ENCODE results near the gene PTGER1.

Gene PTGER1

DNA sequence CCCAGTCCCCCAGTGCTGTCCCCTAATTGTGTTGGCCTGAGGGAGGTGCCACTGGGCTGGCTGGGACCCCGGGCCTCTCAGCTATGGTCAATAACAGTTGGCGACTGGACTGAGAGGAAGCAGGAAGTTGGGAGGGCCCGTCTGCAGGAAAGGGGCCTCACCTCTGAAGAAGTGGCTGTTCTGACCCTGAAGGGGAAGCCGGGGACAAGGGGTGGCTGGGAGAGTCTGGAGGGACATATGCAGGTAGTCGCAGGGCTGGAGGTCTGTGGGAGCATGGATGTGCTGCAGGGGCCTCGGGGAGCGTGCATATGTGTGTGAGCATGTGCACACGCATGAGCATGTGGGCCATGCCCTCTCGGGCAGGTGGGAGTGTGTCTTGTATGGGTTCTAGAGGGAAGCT, 36.1 kb downstream of the PTGER1 start:
- FAIRE-seq: no peak

DNA sequence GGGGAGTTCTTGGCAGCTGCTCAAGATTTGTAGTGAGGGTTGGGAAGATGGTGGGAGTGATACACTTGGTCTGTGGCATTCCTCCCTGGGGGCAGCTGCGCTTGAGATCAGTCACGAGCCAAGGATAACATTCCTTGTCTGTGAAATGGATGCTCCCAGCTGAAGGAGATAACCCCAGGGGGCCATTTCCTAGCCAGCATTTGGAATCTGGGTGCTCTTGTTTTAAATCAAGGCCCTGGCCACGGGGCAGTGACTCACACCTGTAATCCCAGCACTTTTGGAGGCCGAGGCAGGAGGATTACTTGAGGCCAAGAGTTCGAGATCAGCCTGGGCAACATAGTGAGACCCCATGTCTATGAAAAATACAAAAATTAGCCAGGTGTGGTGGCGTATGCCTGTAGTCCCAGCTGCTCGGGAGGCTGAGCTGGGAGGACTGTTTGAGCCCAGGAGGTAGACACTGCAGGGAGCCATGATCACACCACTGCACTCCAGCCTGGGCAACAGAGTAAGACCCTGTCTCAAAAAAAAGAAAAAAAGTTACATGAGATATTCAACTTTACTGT, 37.5 kb downstream of the PTGER1 start:
- no peak for FAIRE-seq

DNA sequence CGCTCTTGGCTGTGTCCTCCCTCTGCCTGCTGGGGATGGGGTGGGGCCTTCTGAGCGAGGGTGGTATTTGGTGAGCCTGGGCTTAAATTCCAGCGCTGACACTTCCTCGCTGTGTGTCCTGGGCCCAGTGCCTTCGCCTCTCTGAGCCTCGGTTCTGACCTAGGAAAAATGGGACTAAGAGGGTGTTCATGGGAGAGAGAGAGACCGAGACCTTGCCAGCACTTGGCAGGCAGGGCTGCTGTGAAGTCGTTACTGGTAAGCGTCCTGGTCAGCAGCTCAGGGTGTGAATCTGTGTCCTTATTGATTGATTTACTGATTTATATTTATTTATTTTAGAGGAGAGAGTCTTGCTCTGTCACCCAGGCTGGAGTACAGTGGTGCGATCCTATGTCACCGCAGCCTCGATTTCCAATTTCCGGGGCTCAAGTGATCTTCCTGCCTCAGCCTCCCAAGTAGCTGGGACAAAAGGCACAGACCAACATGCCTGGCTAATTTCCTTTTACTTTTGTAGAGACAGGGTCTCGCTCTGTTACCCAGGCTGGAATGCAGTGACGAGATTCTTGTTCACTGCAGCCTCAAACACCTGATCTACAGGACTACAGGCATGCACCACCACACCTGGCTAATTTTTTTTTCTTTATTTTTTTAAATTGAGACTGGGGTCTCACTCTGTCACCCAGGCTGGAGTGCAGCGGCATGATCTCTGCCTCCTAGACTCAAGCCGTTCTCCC, 39.7 kb downstream of the PTGER1 start:
- no peak for FAIRE-seq

DNA sequence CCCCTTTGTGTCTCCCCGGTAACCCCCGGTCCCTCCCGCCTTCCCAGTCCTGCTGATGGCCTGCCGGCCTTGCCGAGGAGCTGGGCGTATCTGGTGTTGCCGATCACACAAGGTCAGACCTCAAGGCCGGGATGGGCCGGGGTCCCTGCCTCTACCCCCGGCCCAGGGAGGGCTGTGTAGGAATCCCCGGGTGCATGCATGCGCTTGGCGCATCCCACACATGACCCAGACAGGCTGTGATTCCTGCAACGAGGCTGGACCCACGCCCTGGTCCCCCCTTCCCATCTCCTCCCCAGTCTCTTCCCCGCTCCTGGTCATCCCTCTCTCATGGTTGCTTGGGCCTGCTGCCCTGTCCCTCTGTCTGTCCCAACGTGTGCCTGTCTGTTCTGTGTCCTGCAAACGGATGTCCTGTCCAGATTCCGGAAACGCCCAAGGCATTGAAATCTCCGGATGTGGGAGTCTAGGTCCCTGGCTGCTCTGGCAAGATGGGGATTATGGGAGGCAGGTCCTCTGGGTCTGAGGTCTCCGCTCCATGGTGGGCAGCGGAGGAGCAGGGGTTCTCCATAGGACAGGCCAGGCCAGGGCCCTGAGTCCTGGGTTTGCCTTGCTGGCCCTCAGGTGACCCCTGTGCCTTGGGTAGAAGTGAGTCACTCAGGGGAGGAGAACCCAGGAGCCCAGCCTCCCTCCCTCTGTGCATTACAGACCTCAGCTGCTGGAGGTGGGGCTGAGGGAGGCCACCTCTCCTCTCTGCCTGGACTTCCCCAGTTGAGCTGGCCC, 40.4 kb downstream of the PTGER1 start:
- FAIRE-seq: no peak

DNA sequence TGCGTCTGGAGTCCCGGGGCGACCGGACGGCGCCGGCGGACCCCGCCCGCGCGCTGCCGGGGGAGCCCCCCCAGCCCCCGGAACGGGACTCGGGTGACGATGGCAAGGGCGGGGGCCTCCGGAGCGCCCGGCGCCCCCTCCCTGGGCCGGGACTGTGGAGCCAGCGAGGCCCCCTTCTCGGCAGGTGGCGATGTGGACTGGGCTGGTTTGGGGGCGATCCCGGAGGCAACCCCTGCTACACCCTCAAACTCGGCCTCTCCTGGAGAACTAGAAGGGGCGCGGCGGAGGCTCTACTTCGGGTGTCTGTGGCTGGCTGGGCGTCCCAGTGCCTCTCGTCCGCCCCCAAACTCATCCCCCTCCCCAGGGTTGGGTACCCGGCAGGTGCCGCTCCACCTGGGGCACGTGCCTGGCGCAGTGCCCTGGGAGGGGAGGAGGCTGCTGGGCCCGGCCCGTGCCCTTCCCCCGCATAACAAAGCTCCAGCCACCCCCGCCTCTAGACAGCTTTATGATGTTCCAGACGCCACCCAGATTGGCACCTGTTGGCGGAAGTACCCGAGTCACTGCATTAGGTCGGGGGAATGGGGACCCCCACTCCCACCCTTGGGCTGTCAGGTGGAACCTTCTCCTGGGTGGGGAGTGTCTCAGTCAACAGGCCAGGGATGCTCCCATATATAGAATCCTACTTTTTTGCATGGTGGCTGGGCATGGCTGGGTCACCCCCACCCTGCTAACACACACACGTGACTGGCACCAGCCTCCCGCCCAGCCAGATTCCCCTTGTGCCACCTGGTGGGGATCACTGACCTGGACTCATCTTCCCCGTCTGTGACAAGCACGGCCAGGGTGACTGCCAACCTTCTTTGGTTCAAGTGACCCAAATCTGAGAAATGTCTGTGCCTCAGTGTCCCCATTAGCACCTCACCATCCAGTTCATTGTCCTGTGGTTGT, 41.3 kb downstream of the PTGER1 start:
- FAIRE-seq: no peak

DNA sequence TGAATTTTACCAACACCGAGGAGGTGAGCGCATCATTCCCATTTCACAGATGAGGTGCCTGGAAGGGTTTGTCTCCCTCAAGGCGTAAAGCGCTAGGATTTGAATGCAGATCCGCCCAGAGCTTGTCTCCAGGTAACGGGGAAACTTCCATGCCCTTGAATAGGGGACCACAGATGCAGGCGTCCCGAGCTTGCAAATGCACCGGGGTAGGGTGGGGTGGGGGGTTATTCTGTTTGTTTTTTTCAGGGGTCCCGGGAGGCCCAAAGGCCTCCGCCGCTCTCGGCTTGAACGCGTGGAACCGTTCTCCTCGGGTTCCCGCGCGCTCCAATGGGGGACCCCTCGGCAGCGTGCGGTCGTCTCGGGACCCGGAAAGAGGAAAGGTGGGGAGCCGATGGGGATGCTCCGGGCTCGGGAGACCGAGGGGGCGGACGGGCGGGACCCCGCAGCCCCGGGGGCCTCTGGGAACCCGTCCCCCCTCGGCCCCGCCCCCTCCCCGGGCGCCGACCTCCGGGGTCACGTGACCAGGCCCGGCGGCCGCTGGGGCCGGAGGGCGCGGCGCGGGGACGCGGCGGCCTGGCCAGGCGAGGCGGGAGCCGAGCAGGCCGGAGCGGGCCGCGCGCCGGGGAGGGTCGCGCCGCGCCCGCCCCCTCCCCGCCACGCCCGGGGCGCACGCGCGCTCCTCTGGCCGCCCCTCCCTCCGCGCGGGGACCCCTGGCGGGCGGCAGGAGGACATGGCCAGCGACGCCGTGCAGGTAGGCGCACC, 42.2 kb downstream of the PTGER1 start, which contains the start of gene PKN1:
TSS of gene PKN1 (plus strand) at position 516 of the 763 bp plus-strand sequence. CDS start at position 732, 216 bp downstream.
- no peak for FAIRE-seq

DNA sequence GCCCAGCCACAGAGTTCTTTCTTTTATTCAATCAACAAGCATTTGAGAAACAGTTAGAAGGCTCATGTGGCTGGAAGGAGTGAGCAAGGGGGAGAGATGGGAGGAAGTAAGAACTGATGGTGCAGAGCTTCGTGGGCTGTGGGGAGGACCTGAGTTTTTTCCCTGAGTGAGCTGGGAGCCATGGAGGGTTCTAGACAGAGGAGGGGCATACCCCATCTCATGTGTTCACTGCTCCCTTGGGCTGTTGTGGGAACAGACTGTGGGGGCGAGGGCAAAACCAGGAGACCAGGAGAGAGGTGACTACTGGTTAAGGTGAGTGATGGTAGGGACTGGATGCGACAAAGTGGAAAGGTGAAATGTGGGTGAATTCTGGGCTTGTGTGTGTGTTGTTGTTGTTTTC, 44.4 kb downstream of the PTGER1 start:
- no peak for FAIRE-seq

DNA sequence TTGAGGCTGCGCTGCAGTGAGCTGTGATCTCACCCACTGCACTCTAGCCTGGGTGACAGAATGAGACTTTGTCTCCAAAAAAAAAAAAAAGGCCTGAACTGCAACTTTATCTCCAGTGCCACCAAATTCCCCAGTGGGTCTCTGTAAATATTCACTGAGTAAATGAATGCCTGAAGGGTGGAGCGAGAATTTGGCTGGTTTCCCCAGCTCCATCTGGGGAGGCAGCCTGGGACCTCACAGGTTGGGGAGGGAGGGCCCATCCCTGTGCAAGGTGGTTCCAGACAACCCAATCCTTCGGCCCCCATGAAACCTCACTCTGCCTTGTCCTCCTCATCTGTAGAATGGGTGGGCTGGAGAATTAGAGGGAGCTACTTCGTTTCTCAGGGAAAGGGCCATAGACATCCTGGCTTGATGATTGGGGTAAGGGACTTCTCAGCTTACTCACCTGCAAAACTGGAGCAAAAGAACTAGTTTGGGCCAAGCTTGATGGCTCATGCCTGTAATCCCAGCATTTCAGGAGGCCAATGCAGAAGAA, 46.2 kb downstream of the PTGER1 start:
- FAIRE-seq: no peak

DNA sequence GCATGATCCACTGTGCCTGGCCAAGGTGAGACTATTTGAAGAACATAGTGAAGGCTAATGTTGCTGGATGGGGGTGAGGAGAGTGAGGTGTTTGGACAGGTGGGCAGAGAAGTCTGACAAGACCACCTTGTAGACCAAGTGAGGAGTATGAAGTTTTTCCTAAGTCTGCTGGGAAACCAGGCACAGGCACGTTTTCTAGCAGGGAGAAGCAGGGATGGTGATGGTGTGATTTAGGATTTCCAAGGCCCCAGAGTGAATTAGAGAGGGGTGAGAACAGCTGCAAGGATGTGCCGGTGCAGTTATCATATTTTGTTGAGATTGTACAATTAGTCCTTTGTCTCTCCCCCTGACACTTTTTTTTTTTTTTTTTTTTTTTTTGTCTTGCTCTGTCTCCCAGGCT, 47.7 kb downstream of the PTGER1 start:
- no peak for FAIRE-seq

DNA sequence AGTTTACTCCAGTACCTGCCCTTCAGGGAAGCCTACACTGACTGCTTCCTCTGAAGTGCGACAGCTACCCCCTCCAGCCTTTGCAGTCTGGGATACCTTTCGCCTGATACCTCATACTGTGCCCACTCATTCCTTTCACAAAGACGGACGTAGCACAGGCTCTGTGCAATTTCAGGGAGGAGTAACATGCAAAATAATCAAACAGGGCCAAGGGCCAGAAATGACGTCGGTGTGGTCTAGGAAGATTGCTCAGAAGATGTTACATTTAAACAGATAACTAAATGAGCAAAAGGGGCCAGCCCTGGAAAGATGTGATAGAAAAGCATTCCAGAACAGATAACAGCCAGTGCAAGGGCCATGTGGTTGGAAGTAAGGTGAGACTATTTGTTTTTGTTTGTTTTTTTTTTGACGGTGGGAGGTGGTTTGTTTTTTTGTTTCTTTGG, 49.4 kb downstream of the PTGER1 start:
- no peak for FAIRE-seq

Data from TTC549 (cell line).